RWPE1 (cell line): ENCODE data around the gene EVA1B.
A peak's percentile ranks its signal among the peaks of the same experiment; 100 is the strongest.

Source experiments
- CTCF ChIA-PET: fragments of 350-600 bp; sonication (Branson Sonifier 250); formaldehyde crosslinking; extraction: SDS; loops from one replicate; lab custom pipeline; 2021; lab: Yijun Ruan, JAX
- POLR2A ChIA-PET: fragments of 400-600 bp; formaldehyde crosslinking; extraction: SDS; loops from one replicate; lab custom pipeline; 2020; ENCODE audit warnings: antibody characterized with exemption; ENCODE audit not compliant: low non-redundant PET; lab: Yijun Ruan, JAX
- DNase-seq: peaks from one replicate; pipeline ENCODE4 v3.0.0; 2012; ENCODE audit warnings: low spot score
- H3K27ac ChIP-seq: fragments of 450-650 bp; 2 replicates; pipeline ENCODE4 v1.5.1; 2017
- TF ChIP-seq, protein P1 (sequence below): fragments of 450-650 bp; conservative IDR thresholded peaks from 2 replicates; pipeline ENCODE4 v1.5.1; 2017; ENCODE audit warnings: low read depth, mild to moderate bottlenecking

The EVA1B gene

DNA sequence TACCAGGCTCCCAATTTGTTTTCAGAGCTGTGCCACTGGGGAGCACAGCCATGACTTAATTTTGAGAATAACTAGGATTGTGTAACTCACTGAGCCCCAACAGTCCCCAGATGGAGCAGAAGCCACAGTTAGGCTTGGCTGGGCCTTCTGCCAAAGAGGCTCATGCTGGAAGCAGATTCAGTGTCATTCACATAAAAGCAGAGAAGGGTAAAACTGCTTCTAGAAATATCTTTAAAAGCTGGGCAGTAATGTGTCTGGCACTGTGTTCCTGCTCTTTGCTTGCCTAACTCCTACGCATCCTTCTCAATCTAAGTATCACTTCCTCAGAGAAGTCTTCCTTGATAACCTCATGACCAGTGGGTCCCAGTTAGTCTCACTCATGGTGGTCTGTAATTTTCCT is 41.9 kb upstream of the EVA1B start:
- DNase-seq = no peak
- H3K27ac ChIP-seq = peak overlapping the region; percentile 28
- ChIA-PET CTCF (no interaction called here), POLR2A (no interaction called here)
- TF ChIP-seq, protein P1, sequence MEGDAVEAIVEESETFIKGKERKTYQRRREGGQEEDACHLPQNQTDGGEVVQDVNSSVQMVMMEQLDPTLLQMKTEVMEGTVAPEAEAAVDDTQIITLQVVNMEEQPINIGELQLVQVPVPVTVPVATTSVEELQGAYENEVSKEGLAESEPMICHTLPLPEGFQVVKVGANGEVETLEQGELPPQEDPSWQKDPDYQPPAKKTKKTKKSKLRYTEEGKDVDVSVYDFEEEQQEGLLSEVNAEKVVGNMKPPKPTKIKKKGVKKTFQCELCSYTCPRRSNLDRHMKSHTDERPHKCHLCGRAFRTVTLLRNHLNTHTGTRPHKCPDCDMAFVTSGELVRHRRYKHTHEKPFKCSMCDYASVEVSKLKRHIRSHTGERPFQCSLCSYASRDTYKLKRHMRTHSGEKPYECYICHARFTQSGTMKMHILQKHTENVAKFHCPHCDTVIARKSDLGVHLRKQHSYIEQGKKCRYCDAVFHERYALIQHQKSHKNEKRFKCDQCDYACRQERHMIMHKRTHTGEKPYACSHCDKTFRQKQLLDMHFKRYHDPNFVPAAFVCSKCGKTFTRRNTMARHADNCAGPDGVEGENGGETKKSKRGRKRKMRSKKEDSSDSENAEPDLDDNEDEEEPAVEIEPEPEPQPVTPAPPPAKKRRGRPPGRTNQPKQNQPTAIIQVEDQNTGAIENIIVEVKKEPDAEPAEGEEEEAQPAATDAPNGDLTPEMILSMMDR = no peak

DNA sequence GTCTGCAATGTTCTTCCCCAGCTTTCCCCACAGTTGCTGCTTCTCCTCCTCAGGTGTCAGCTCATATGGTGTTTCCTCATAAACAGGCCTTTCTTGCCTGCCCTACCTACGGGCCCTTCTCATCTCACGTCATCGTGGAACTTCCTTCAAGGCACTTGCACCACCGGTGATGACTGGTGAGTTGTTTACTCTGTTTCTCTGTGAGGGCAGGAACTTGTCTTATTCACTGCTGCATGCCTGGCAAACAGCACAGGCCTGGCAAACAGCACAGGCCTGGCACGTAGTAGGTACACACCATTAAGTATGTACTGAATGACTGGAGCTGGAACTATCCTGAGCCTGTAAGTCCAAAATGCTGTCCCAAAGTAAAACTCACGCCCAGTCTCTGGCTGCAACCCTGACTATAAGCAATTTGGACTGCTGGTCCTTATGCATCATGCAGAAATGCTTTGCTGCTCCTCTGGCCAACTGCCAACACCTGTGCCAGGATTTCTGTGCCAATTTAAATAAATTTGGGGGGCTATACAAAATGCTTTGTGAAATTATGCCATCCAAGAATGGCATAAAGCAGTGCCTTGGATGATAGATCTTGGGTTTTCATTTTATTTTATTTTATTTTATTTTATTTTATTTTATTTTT is 36.6 kb upstream of the EVA1B start:
- peak overlapping the region; percentile 27 for H3K27ac ChIP-seq
- TF ChIP-seq, protein P1 = no peak

DNA sequence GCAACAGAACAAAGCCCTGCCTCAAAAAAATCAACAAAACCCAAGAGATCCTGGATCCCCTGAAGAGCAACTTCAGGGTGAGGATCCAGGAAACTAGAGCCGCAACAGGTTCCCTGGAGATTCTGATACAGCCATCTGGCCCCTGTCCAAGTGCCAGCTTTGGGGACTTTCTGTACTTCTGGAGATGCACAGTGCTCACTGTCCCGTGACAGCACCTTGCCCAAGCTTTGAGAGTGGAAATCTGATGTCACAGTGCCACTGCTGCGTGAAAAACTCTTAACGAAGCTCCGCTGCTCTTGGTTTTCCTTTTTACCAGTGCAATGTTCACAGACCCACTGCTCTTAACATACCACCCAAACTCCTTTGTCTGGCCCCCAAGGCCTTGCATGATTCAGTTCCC is 35.9 kb upstream of the EVA1B start:
- no peak for DNase-seq
- peak overlapping the region; percentile 27 for H3K27ac ChIP-seq
- ChIA-PET CTCF (interaction anchor here (0.8 to 1.3 kb wide), 2 partner anchors 8 to 17 kb away, joined by 3 to 5 read pairs; no protein-coding TSS in a partner anchor), POLR2A (no interaction called here)
- TF ChIP-seq, protein P1 = no peak

More for the DNA sequence above, 36.6 kb upstream of the EVA1B start:
- POLR2A ChIA-PET = no interaction called here
- CTCF ChIA-PET = interaction anchor here (3.4 kb wide), 1 partner anchor 17 kb away, joined by 14 read pairs; no protein-coding TSS in a partner anchor
- DNase-seq = no peak

DNA sequence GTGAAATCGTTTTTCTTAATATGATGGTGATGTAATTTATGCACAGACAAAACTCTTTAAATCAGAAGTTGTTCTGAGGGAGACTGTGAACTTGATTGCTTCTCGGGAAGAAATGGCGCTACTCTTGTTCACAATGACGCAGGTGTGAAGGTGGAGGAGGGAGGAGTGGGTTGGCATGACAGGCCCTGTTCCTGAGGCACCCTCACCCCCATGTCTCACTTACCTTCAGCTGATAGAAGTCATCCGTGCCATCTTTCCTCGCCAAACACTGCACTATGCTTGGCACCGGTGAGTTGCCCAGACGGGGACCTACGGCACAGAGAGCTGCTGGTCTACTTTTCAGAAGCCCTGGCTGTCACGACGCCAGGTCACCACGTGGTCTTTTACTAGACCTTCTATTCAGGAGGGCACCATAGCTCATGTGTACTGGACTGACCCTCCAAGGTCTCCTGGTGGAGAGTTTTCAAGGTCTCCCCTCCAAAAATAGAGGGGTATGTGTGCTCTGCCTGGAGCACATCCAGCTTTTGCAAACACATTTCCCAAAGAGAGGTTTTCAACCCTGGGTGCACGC is 35.2 kb upstream of the EVA1B start:
- ChIA-PET POLR2A (no interaction called here), CTCF (interaction anchor here (1.3 kb wide), 1 partner anchor 16 kb away, joined by 5 read pairs; no protein-coding TSS in a partner anchor)
- H3K27ac ChIP-seq = no peak overlapping the region
- DNase-seq = no peak
- TF ChIP-seq, protein P1 = no peak

DNA sequence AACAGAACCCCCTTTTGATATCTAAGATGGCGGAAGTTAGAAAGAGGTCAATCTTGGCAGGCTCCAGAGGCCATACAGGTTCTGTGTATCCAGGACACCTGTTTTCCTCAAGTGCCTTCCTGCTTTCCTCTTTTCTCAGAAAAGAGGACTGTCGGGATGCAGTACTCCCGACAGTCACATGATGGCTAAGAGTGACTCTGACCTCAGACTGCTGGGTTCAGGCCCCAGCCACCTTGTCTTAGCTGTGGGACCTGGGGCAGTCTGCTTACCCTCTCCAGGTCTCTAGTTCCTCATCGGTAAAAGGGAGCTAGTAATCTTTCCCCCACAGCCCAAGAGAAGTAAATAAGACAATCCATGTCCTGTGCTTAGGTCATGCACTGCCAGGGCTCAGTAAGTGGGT is 32.4 kb upstream of the EVA1B start:
- POLR2A ChIA-PET = no interaction called here
- DNase-seq = no peak
- TF ChIP-seq, protein P1 = no peak
- CTCF ChIA-PET = no interaction called here
- H3K27ac ChIP-seq = no peak overlapping the region

DNA sequence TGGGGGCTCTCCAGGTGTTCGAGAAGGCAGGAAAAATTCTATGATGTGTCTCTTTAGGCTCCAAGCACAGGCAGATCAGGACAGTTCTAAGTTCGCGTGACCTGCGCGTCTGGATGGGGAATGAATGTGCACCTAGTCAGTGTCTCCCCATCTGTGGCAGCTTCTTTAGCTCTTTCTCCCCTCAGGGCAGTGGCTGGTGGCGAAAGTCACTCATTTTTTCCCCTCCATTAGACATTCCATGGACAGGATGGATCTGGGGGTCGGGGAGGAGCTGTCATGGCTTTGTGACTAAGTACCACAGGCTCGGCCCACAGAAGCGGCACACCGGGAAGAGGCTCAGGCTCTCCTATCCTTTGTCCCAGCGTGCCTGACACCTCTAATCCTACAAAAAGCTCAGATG is 31.0 kb upstream of the EVA1B start:
- ChIA-PET POLR2A (no interaction called here), CTCF (no interaction called here)
- peak overlapping the region; percentile 92; the same call in 1 of the 2 replicates for H3K27ac ChIP-seq
- TF ChIP-seq, protein P1 = no peak
- no peak for DNase-seq
